Measurements from ENCODE around the gene GMPR. TPM values are rescaled to one million over a fixed set of nuclear protein-coding genes. Genes with fewer than 3 reads are reported as not detected.

Gene GMPR
- total and polyA plus RNA-seq, 2 donors (not counting 3 experiments of a cell fraction or from before 2014, with no cell fraction given): 36.3 to 64.0 TPM

GRCh38 chr6:16296061-16296670 lies 57.8 kb downstream of the GMPR start:
- no peaks in the 10 kb centered on the region for H4K20me1 ChIP-seq (replicated peaks; ENCODE audit: control insufficient read depth, extremely low read depth, insufficient read depth, low read length)
- H3K9me1 ChIP-seq (replicated peaks; ENCODE audit: control insufficient read depth, extremely low read depth, insufficient read depth, low read length): no peaks in the 10 kb centered on the region
- intact Hi-C loops (cut with micrococcal nuclease) (no loop called here), dilution Hi-C loops (cut with MboI; ENCODE audit: extremely low pct_ligation_motif_present, low sequenced_read_pairs) (no loop called here)
- H3K27me3 ChIP-seq (ENCODE audit: control insufficient read depth in 2 of 2, insufficient read depth in 2 of 2, low read length in 2 of 2): no peaks in the 10 kb centered on the region
- H3K4me1 ChIP-seq (ENCODE audit: control insufficient read depth, extremely low read depth, insufficient read depth, low read length): no peaks in the 10 kb centered on the region
- DNase-seq (ENCODE audit: low read depth, low spot score) (no peak), FAIRE-seq (no peak)
- peaks cover 0 to 22% of the 10 kb centered on the region in 2 experiments for H3K36me3 ChIP-seq (ENCODE audit: control insufficient read depth in 2 of 2, extremely low read depth in 1 of 2, insufficient read depth in 2 of 2, low read length in 2 of 2)
- no TSS peak for BruUV-seq (replicated peaks)
- POLR2A ChIA-PET: no interaction called here
- H2AFZ ChIP-seq (ENCODE audit: low read depth, low read length): no peak overlapping the region
- H3K9ac ChIP-seq (replicated peaks; ENCODE audit: extremely low read depth, insufficient read depth, low read length): no peak overlapping the region
- H3K79me2 ChIP-seq (ENCODE audit: control insufficient read depth, insufficient read depth, low read length): no peaks in the 10 kb centered on the region
- H3K4me2 ChIP-seq (ENCODE audit: insufficient read depth, low read length): no peak overlapping the region
- no peak overlapping the region for H3K27ac ChIP-seq (ENCODE audit: insufficient read depth, low read depth, low read length)
- no peaks in the 10 kb centered on the region for H3K9me3 ChIP-seq (replicated peaks; ENCODE audit: control insufficient read depth, insufficient read depth, low read length)
- CTCF ChIA-PET: no interaction called here
- TF ChIP-seq JUN (IDR thresholded peaks at IDR 0.05; ENCODE audit: borderline replicate concordance, insufficient read depth, insufficient read length, low read depth) (no peak), MAX (IDR thresholded peaks at IDR 0.05; ENCODE audit: insufficient read depth, insufficient read length) (no peak), POLR2AphosphoS5 (IDR thresholded peaks at IDR 0.05; ENCODE audit: insufficient read depth, low read depth, low read length) (no peak), POLR2A (IDR thresholded peaks at IDR 0.05; ENCODE audit: low read depth, low read length) (no peak), FOS (IDR thresholded peaks at IDR 0.05; ENCODE audit: borderline replicate concordance, insufficient read depth, low read length) (no peak), MYC (IDR thresholded peaks at IDR 0.05; ENCODE audit: low read depth, low read length) (no peak), GATA2 (IDR thresholded peaks at IDR 0.05; ENCODE audit: insufficient read depth, insufficient read length, low read depth, low read length) (no peak), CTCF (IDR thresholded peaks at IDR 0.05; ENCODE audit: extremely low read depth in 1 of 2, insufficient read depth in 1 of 2, low read depth in 1 of 2, low read length in 2 of 2) (no peak), EZH2 (IDR thresholded peaks at IDR 0.05; ENCODE audit: borderline replicate concordance, low read depth, low read length, severe bottlenecking) (no peak)
- no peak overlapping the region for H3K4me3 ChIP-seq (replicated peaks in 1 of 3; ENCODE audit: insufficient read depth in 1 of 3, low read depth in 1 of 3, low read length in 3 of 3)

Measured in endothelial cell of umbilical vein (primary cell).